HepG2 (cell line): ENCODE data around the gene RNF10. TPM values are rescaled to one million over a fixed set of nuclear protein-coding genes. Genes with fewer than 3 reads are reported as not detected.

Experiments
- ATAC-seq: fragments of 200-7000 bp; cut with Tn5 transposase; 3 replicates; pipeline ENCODE4 v1.9.1; 2020; ENCODE audit warnings: mild to moderate bottlenecking, moderate library complexity
- BruUV-seq: library from RNA; stranded (reverse); fragments of 400-500 nt; replicated peaks from 2 replicates; lab custom pipeline; 2021; lab: Mats Ljungman, UMichigan
- CTCF ChIA-PET: fragments of 300-600 bp; formaldehyde crosslinking; extraction: SDS; loops from one replicate; lab custom pipeline; 2021; ENCODE audit warnings: low total read pairs, inconsistent platforms, low intra/inter-chr PET ratio; lab: Yijun Ruan, JAX
- POLR2A ChIA-PET: fragments of 350-600 bp; sonication (Branson Sonifier 250); formaldehyde crosslinking; loops from one replicate; lab custom pipeline; 2020; ENCODE audit warnings: antibody characterized with exemption, inconsistent platforms; lab: Yijun Ruan, JAX
- DNase-seq: peaks from one replicate; pipeline ENCODE4 v3.0.0-alpha.2; 2015; ENCODE audit warnings: low spot score
- FAIRE-seq: peaks from 3 replicates; lab custom pipeline; 2011; peaks lifted over from hg19 to GRCh38; lab: Jason Lieb, UNC
- H2AFZ ChIP-seq: one replicate; pipeline ENCODE4 v1.6.1; 2011; ENCODE audit warnings: low read length, inconsistent platforms
- H3K27ac ChIP-seq: fragments of 300-600 bp; 3 replicates; pipeline ENCODE4 v1.8.0; 2011; ENCODE audit warnings: mixed run types, mild to moderate bottlenecking, mixed read lengths, low read length, inconsistent platforms; ENCODE audit not compliant: insufficient read depth; ENCODE audit errors: extremely low read length
- H3K27me3 ChIP-seq, 2 experiments: fragments of 200-600 bp in 1 of 2; 2 replicates in 1 of 2; 3 replicates in 1 of 2; pipeline versions ENCODE4 v1.6.0 to v1.8.0; 2011; ENCODE audit warnings: low read length in 2 of 2, mild to moderate bottlenecking in 2 of 2, moderate library complexity in 2 of 2, inconsistent platforms in 1 of 2; ENCODE audit not compliant: insufficient read depth in 2 of 2, control insufficient read depth in 1 of 2
- H3K36me3 ChIP-seq, 2 experiments: fragments of 200-600 bp in 1 of 2; replicated peaks in 1 of 2; 2 replicates in 1 of 2; 3 replicates in 1 of 2; pipeline versions ENCODE4 v1.5.1 to v1.8.0; 2011; ENCODE audit warnings: low read length in 2 of 2, inconsistent platforms in 1 of 2; ENCODE audit not compliant: insufficient read depth in 2 of 2, control insufficient read depth in 1 of 2
- H3K4me1 ChIP-seq: 2 replicates; pipeline ENCODE4 v1.5.1; 2012; ENCODE audit warnings: low read length, inconsistent platforms; ENCODE audit not compliant: insufficient read depth
- H3K4me2 ChIP-seq: 2 replicates; pipeline ENCODE4 v1.6.0; 2011; ENCODE audit warnings: low read depth, low read length, inconsistent platforms
- H3K4me3 ChIP-seq, 3 experiments: fragments of 200-600 bp in 1 of 3; sonication (generic), shearing (Covaris generic) in 1 of 3; replicated peaks in 1 of 3; 2 replicates each; pipeline ENCODE4 v1.5.1; 2011 to 2016; ENCODE audit warnings: low read length in 3 of 3, inconsistent platforms in 2 of 3, low read depth in 2 of 3, mild to moderate bottlenecking in 2 of 3, control low read depth in 1 of 3, mixed read lengths in 1 of 3; ENCODE audit not compliant: insufficient read depth in 1 of 3
- H3K79me2 ChIP-seq: one replicate; pipeline ENCODE4 v1.6.1; 2011; ENCODE audit warnings: low read length, inconsistent platforms; ENCODE audit not compliant: insufficient read depth
- H3K9ac ChIP-seq: 2 replicates; pipeline ENCODE4 v1.6.0; 2011; ENCODE audit warnings: mild to moderate bottlenecking, low read depth, low read length, inconsistent platforms; ENCODE audit not compliant: insufficient read depth
- H3K9me3 ChIP-seq: 2 replicates; pipeline ENCODE4 v1.5.1; 2012; ENCODE audit warnings: mild to moderate bottlenecking, low read length
- H4K20me1 ChIP-seq: 2 replicates; pipeline ENCODE4 v1.6.0; 2011; ENCODE audit warnings: inconsistent platforms, mild to moderate bottlenecking, low read length, moderate library complexity; ENCODE audit not compliant: insufficient read depth
- AGO2 ChIP-seq: fragments of 200-400 bp; formaldehyde crosslinking; optimal IDR thresholded peaks from 2 replicates; pipeline ENCODE3; 2017; ENCODE audit warnings: mild to moderate bottlenecking, low read depth, low read length, moderate library complexity
- ASH2L ChIP-seq: fragments of 300-600, 200-600 bp; sonication (generic); IDR thresholded peaks from 2 replicates; pipeline ENCODE4 v1.7.0; 2017; ENCODE audit warnings: low read depth, mild to moderate bottlenecking, moderate library complexity, mixed read lengths, low read length; ENCODE audit not compliant: insufficient read length
- ATF7 ChIP-seq, 2 experiments: fragments of 450-650 bp in 1 of 2; sonication (generic) in 1 of 2; formaldehyde crosslinking in 1 of 2; IDR thresholded peaks; 2 replicates each; pipeline versions ENCODE4 v1.4.0 to v1.6.1; 2016 to 2020; ENCODE audit warnings: antibody characterized with exemption in 1 of 2, mild to moderate bottlenecking in 1 of 2, missing genetic modification reagents in 1 of 2
- FOXA3 ChIP-seq: IDR thresholded peaks from 2 replicates; pipeline ENCODE4 v1.6.1; 2016; ENCODE audit warnings: missing genetic modification reagents, missing compliant biosample characterization
- ZFP36 ChIP-seq: fragments of 150-350 bp; IDR thresholded peaks from 2 replicates; pipeline ENCODE4 v1.6.1; 2018; ENCODE audit warnings: borderline replicate concordance, low read length, low read depth; ENCODE audit not compliant: partially characterized antibody
- ZNF12 ChIP-seq: sonication (generic); formaldehyde crosslinking; IDR thresholded peaks from 2 replicates; pipeline ENCODE4 v1.5.0; 2020; ENCODE audit warnings: missing genetic modification reagents
- ZNF33A ChIP-seq: sonication (generic); formaldehyde crosslinking; IDR thresholded peaks from 2 replicates; pipeline ENCODE4 v1.5.1; 2020; ENCODE audit warnings: missing genetic modification reagents, mild to moderate bottlenecking, moderate library complexity, borderline replicate concordance
- ZNF775 ChIP-seq: sonication (generic); formaldehyde crosslinking; IDR thresholded peaks from 2 replicates; pipeline ENCODE4 v1.4.0; 2020; ENCODE audit warnings: missing genetic modification reagents, mild to moderate bottlenecking, moderate library complexity, borderline replicate concordance
- ZNF850 ChIP-seq: sonication (generic); formaldehyde crosslinking; conservative IDR thresholded peaks from 2 replicates; pipeline ENCODE4 v1.9.0; 2021; ENCODE audit warnings: mild to moderate bottlenecking, missing genetic modification reagents
- WGBS: methylation state at CpG from one replicate; pipeline ENCODE4 v1.1.6; 2017; ENCODE audit warnings: low lambda C conversion rate; 5-methylcytosine and 5-hydroxymethylcytosine counted together
- in situ Hi-C: cut with HindIII; loops from 2 replicates; pipeline ENCODE4 v1.10.0; 2017; ENCODE audit warnings: low pct_unique_long_range_greater_than_20kb; ENCODE audit not compliant: extremely low pct_ligation_motif_present
- intact Hi-C: fragments of 100-400 bp; cut with micrococcal nuclease; formaldehyde crosslinking; loops from one replicate; pipeline ENCODE4 v1.10.0; 2022; ENCODE audit not compliant: unreplicated experiment
- polyA plus RNA-seq, 8 experiments: library from polyadenylated mRNA; depleted of rRNA in 3 of 8; stranded (reverse) in 7 of 8; unstranded in 1 of 8; fragments of >200 nt; fragmentation: Illumina TruSeq in 4 of 8; extraction: Trizol in 4 of 8; gene quantifications; 2 replicates each; pipeline versions ENCODE4 v1.2.1 to v1.2.3, GENCODE V29; 2011 to 2016; ENCODE audit warnings: low read depth in 4 of 8, missing spikeins in 1 of 8, mixed read lengths in 1 of 8; ENCODE audit not compliant: insufficient read depth in 1 of 8
- total RNA-seq, 5 experiments: library from RNA; depleted of rRNA; stranded (reverse); fragments of >200 nt; fragmentation: Illumina TruSeq; extraction: Trizol; gene quantifications; 2 replicates each; pipeline ENCODE4 v1.2.3, GENCODE V29; 2016; ENCODE audit warnings: low read depth in 1 of 5
- TF ChIP-seq, protein P1 (sequence below): IDR thresholded peaks from 2 replicates; pipeline ENCODE4 v1.6.1; 2016; ENCODE audit warnings: missing biosample characterization, missing genetic modification reagents, low read depth
- TF ChIP-seq, protein P2 (sequence below), 2 experiments: sonication (generic) in 1 of 2; formaldehyde crosslinking in 1 of 2; IDR thresholded peaks; 2 replicates each; pipeline versions ENCODE4 v1.5.1 to v1.6.1; 2011 to 2020; ENCODE audit warnings: borderline replicate concordance in 1 of 2, low read depth in 1 of 2, low read length in 1 of 2, mild to moderate bottlenecking in 1 of 2, missing genetic modification reagents in 1 of 2, moderate library complexity in 1 of 2
- TF ChIP-seq, protein P3 (sequence below): sonication (generic); formaldehyde crosslinking; IDR thresholded peaks from 2 replicates; pipeline ENCODE4 v1.5.0; 2020; ENCODE audit warnings: mild to moderate bottlenecking, missing genetic modification reagents
- TF ChIP-seq, protein P4 (sequence below): sonication (generic); formaldehyde crosslinking; IDR thresholded peaks from 2 replicates; pipeline ENCODE4 v1.8.0; 2022; ENCODE audit warnings: mild to moderate bottlenecking, missing genetic modification reagents; ENCODE audit not compliant: insufficient replicate concordance

RNF10 gene
- total and polyA plus RNA-seq, 2 of the 13 experiments (the other 11 are each of a cell fraction or from before 2014, with no cell fraction given), result 62.5 to 88.0 TPM

DNA sequence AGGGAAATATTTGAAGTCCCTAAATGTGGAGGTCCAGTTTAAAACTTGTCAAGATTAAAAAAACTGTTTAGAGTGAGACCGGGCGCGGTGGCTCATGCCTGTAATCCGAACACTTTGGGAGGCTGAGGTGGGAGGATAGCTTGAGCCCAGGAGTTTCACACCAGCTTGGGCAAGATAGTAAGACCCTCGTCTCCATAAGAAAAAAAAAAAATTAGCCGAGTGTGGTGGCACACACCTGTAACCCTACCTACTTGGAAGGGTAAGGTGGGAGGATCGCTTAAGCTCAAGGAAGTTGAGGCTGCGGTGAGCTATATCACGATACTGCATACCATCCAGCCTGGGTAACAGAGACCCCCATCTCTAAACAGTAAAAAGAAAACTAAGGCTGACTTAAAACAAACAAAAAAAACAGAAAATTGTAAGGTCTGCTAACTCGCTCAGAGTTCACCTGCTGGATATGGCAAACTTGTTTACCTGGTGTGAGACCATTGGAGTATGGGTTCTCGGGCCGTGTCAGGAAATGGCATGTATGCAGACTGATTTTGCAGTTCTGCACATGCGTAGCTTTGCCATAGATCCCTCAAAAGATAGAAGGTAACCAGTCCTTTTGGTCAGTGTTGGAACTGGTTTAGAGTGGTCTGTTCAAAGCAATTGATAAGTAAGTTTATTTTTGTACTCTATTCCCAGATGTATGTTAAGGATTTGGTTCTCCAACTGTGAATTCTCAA, 2.1 kb downstream of the RNF10 start:
- Histone ChIP-seq H3K27me3 (no peaks in the 10 kb centered on the region), H3K36me3 (peaks cover 2 to 11% of the 10 kb centered on the region in 2 experiments; a peak in 4 of 5 replicates), H2AFZ (no peak overlapping the region), H3K4me3 (peak overlapping the region; percentile 72 to 95 (median 88)), H3K9ac (peak overlapping the region; percentile 93; the same call in 1 of the 2 replicates), H4K20me1 (peaks cover 56% of the 10 kb centered on the region), H3K4me2 (peak overlapping the region; percentile 87), H3K4me1 (peaks cover 49% of the 10 kb centered on the region), H3K79me2 (peaks cover 67% of the 10 kb centered on the region), H3K27ac (peak overlapping the region; percentile 80), H3K9me3 (no peaks in the 10 kb centered on the region)
- DNase-seq, result peak; percentile 60
- intact Hi-C loops, result loop anchor here (5.0 kb wide), 1 partner anchor 39 kb away; the partner anchor contains the start of gene DYNLL1
- ATAC-seq, result peak; percentile 55
- CTCF ChIA-PET, result no interaction called here
- POLR2A ChIA-PET, result interaction anchor here (1.0 to 3.0 kb wide), 4 partner anchors 7 to 45 kb away, joined by 4 to 14 read pairs (median 7); partner anchors contain the start of genes DYNLL1 and POP5
- no TSS peak for BruUV-seq
- 12% methylated on average over 13 of the region's 13 CpGs for WGBS
- in situ Hi-C loops, result no loop called here
- no peak for FAIRE-seq
- no peak for TF ChIP-seq ZNF33A (CRISPR knock-in tag)
- TF ChIP-seq ZNF775 (CRISPR knock-in tag), result no peak
- TF ChIP-seq AGO2, result no peak
- TF ChIP-seq, protein P1, sequence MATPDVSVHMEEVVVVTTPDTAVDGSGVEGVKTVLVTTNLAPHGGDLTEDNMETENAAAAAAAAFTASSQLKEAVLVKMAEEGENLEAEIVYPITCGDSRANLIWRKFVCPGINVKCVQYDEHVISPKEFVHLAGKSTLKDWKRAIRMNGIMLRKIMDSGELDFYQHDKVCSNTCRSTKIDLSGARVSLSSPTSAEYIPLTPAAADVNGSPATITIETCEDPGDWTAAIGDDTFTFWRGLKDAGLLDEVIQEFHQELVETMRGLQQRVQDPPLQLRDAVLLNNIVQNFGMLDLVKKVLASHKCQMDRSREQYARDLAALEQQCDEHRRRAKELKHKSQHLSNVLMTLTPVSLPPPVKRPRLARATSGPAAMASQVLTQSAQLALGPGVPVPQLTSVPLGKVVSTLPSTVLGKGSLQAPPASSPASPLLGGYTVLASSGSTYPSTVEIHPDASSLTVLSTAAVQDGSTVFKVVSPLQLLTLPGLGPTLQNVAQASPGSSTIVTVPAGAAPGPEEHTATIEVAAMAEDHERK, result no peak
- TF ChIP-seq ZNF12 (CRISPR knock-in tag), result no peak
- peak; percentile 47; the same call in 1 of the 2 replicates for TF ChIP-seq FOXA3 (CRISPR knock-in tag)
- TF ChIP-seq ZNF850 (CRISPR knock-in tag), result no peak
- TF ChIP-seq, protein P2, sequence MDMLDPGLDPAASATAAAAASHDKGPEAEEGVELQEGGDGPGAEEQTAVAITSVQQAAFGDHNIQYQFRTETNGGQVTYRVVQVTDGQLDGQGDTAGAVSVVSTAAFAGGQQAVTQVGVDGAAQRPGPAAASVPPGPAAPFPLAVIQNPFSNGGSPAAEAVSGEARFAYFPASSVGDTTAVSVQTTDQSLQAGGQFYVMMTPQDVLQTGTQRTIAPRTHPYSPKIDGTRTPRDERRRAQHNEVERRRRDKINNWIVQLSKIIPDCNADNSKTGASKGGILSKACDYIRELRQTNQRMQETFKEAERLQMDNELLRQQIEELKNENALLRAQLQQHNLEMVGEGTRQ (IDR thresholded peaks at IDR 0.05; ENCODE audit: low read depth, low read length), result no peak
- TF ChIP-seq, protein P2 (CRISPR knock-in tag; IDR thresholded peaks at IDR 0.05; ENCODE audit: borderline replicate concordance), result no peak
- TF ChIP-seq, protein P3, sequence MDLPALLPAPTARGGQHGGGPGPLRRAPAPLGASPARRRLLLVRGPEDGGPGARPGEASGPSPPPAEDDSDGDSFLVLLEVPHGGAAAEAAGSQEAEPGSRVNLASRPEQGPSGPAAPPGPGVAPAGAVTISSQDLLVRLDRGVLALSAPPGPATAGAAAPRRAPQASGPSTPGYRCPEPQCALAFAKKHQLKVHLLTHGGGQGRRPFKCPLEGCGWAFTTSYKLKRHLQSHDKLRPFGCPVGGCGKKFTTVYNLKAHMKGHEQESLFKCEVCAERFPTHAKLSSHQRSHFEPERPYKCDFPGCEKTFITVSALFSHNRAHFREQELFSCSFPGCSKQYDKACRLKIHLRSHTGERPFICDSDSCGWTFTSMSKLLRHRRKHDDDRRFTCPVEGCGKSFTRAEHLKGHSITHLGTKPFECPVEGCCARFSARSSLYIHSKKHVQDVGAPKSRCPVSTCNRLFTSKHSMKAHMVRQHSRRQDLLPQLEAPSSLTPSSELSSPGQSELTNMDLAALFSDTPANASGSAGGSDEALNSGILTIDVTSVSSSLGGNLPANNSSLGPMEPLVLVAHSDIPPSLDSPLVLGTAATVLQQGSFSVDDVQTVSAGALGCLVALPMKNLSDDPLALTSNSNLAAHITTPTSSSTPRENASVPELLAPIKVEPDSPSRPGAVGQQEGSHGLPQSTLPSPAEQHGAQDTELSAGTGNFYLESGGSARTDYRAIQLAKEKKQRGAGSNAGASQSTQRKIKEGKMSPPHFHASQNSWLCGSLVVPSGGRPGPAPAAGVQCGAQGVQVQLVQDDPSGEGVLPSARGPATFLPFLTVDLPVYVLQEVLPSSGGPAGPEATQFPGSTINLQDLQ (CRISPR knock-in tag), result no peak
- peak; percentile 28 for TF ChIP-seq ASH2L
- no peak for TF ChIP-seq ZFP36
- no peak for TF ChIP-seq ATF7 (IDR thresholded peaks at IDR 0.05)
- TF ChIP-seq ATF7 (CRISPR knock-in tag; IDR thresholded peaks at IDR 0.05), result no peak
- TF ChIP-seq, protein P4, sequence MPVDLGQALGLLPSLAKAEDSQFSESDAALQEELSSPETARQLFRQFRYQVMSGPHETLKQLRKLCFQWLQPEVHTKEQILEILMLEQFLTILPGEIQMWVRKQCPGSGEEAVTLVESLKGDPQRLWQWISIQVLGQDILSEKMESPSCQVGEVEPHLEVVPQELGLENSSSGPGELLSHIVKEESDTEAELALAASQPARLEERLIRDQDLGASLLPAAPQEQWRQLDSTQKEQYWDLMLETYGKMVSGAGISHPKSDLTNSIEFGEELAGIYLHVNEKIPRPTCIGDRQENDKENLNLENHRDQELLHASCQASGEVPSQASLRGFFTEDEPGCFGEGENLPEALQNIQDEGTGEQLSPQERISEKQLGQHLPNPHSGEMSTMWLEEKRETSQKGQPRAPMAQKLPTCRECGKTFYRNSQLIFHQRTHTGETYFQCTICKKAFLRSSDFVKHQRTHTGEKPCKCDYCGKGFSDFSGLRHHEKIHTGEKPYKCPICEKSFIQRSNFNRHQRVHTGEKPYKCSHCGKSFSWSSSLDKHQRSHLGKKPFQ, result no peak
